ENCODE results near the gene SH2D3A.

The SH2D3A gene

GRCh38 chr19:6719992-6720368 is 47.3 kb downstream of the SH2D3A start (continued):
- no peak for TF ChIP-seq OSR2 (tag by site-specific recombination; IDR thresholded peaks at IDR 0.05)
- TF ChIP-seq PATZ1 (tag by site-specific recombination; IDR thresholded peaks at IDR 0.05) = no peak
- TF ChIP-seq ZFP69B (tag by site-specific recombination; IDR thresholded peaks at IDR 0.05) = no peak
- TF ChIP-seq ZNF433 (tag by site-specific recombination; IDR thresholded peaks at IDR 0.05; ENCODE audit: low read depth) = no peak
- TF ChIP-seq ZNF561 (tag by site-specific recombination; IDR thresholded peaks at IDR 0.05; ENCODE audit: borderline replicate concordance) = no peak
- no peak for TF ChIP-seq HOXA7 (CRISPR knock-in tag; IDR thresholded peaks at IDR 0.05; ENCODE audit: borderline replicate concordance)
- TF ChIP-seq ZNF488 (tag by site-specific recombination; IDR thresholded peaks at IDR 0.05) = no peak

- CTCF ChIA-PET = no interaction called here
- H3K27ac ChIP-seq (ENCODE audit: extremely low read depth, low read depth, low read length) = no peak overlapping the region
- POLR2A ChIA-PET = no interaction called here
- H3K4me3 ChIP-seq (ENCODE audit: low read depth, low read length) = no peak overlapping the region
- H3K36me3 ChIP-seq (ENCODE audit: control insufficient read depth in 2 of 2, insufficient read depth in 1 of 2, low read length in 2 of 2) = no peaks in the 10 kb centered on the region
- H3K9me3 ChIP-seq (ENCODE audit: control insufficient read depth, insufficient read depth, low read depth, low read length) = no peaks in the 10 kb centered on the region
- TF ChIP-seq ZEB2 (tag by site-specific recombination; IDR thresholded peaks at IDR 0.05) = no peak
- no peak for TF ChIP-seq OSR2 (tag by site-specific recombination; IDR thresholded peaks at IDR 0.05)
- TF ChIP-seq ZNF548 (tag by site-specific recombination; IDR thresholded peaks at IDR 0.05) = no peak
- TF ChIP-seq ZNF677 (tag by site-specific recombination; IDR thresholded peaks at IDR 0.05) = no peak
- no peak for TF ChIP-seq KLF8 (tag by site-specific recombination; IDR thresholded peaks at IDR 0.05)
- no peak for TF ChIP-seq ZNF664 (tag by site-specific recombination; IDR thresholded peaks at IDR 0.05)
- no peak for TF ChIP-seq ZNF76 (tag by site-specific recombination; IDR thresholded peaks at IDR 0.05; ENCODE audit: borderline replicate concordance, low read depth)
- H3K4me1 ChIP-seq (ENCODE audit: control insufficient read depth, insufficient read depth, low read length) = no peaks in the 10 kb centered on the region
Measured at GRCh38 chr19:6719540-6719861, 47.7 kb downstream of the SH2D3A start.

- ChIA-PET CTCF (interaction anchor here (0.6 kb wide), 1 partner anchor 731 kb away, joined by 4 read pairs; no protein-coding TSS in a partner anchor), POLR2A (no interaction called here)
- H3K4me3 ChIP-seq (ENCODE audit: low read depth, low read length) = no peak overlapping the region
- no peaks in the 10 kb centered on the region for H3K4me1 ChIP-seq (ENCODE audit: control insufficient read depth, insufficient read depth, low read length)
- no peaks in the 10 kb centered on the region for H3K9me3 ChIP-seq (ENCODE audit: control insufficient read depth, insufficient read depth, low read depth, low read length)
- no peak overlapping the region for H3K27ac ChIP-seq (ENCODE audit: extremely low read depth, low read depth, low read length)
- no peaks in the 10 kb centered on the region for H3K36me3 ChIP-seq (ENCODE audit: control insufficient read depth in 2 of 2, insufficient read depth in 1 of 2, low read length in 2 of 2)
- TF ChIP-seq EGR2 (tag by site-specific recombination; IDR thresholded peaks at IDR 0.05; ENCODE audit: low read depth) (peak; percentile 28; the same call in 1 of the 2 replicates), ZNF324 (tag by site-specific recombination; IDR thresholded peaks at IDR 0.05) (no peak), SP2 (tag by site-specific recombination; IDR thresholded peaks at IDR 0.05) (peak; percentile 62), KLF8 (tag by site-specific recombination; IDR thresholded peaks at IDR 0.05) (no peak; the same call in none of the 2 replicates), ZNF768 (tag by site-specific recombination; IDR thresholded peaks at IDR 0.05) (no peak), OVOL3 (tag by site-specific recombination; IDR thresholded peaks at IDR 0.05) (no peak), ZNF555 (tag by site-specific recombination; conservative IDR thresholded peaks at IDR 0.05) (no peak), ZNF394 (tag by site-specific recombination; IDR thresholded peaks at IDR 0.05; ENCODE audit: borderline replicate concordance) (no peak), ZFHX2 (tag by site-specific recombination; conservative IDR thresholded peaks at IDR 0.05) (peak; percentile 24; the same call in 1 of the 2 replicates), TSHZ1 (tag by site-specific recombination; IDR thresholded peaks at IDR 0.05; ENCODE audit: borderline replicate concordance) (no peak), ZNF140 (tag by site-specific recombination; IDR thresholded peaks at IDR 0.05) (no peak), GLIS2 (tag by site-specific recombination; IDR thresholded peaks at IDR 0.05) (no peak), ZNF76 (tag by site-specific recombination; IDR thresholded peaks at IDR 0.05; ENCODE audit: borderline replicate concordance, low read depth) (no peak), ZXDB (tag by site-specific recombination; IDR thresholded peaks at IDR 0.05) (no peak), ZSCAN16 (tag by site-specific recombination; IDR thresholded peaks at IDR 0.05) (no peak), KLF9 (tag by site-specific recombination; IDR thresholded peaks at IDR 0.05; ENCODE audit: low read depth) (peak; percentile 87)
Measured at GRCh38 chr19:6718741-6719539, 48.3 kb downstream of the SH2D3A start.

Data from HEK293 (cell line).